Mucosa of rectum (tissue), 2 donors: Measurements from ENCODE around the gene GSS.

ENCODE experiments used
- H3K27ac ChIP-seq, 2 donors: one replicate each; pipeline ENCODE4 v1.7.0; 2013; ENCODE audit warnings: inconsistent platforms in 2 of 2, low read depth in 2 of 2, low read length in 2 of 2
- H3K27me3 ChIP-seq, 2 donors: one replicate each; pipeline ENCODE4 v1.7.0; 2013; ENCODE audit warnings: low read length in 2 of 2; ENCODE audit not compliant: control insufficient read depth in 2 of 2, insufficient read depth in 2 of 2
- H3K36me3 ChIP-seq, 2 donors: one replicate each; pipeline ENCODE4 v1.7.0; 2013; ENCODE audit warnings: low read length in 2 of 2; ENCODE audit not compliant: control insufficient read depth in 2 of 2, insufficient read depth in 2 of 2
- H3K4me1 ChIP-seq, 2 donors: one replicate each; pipeline ENCODE4 v1.7.0; 2013; ENCODE audit warnings: low read length in 2 of 2, mild to moderate bottlenecking in 1 of 2; ENCODE audit not compliant: control insufficient read depth in 2 of 2, insufficient read depth in 2 of 2
- H3K4me3 ChIP-seq, 2 donors: one replicate each; pipeline ENCODE4 v1.7.0; 2013; ENCODE audit warnings: low read length in 2 of 2
- H3K9ac ChIP-seq, 2 donors: one replicate each; pipeline ENCODE4 v1.7.0; 2013; ENCODE audit warnings: low read length in 2 of 2, low read depth in 1 of 2, mild to moderate bottlenecking in 1 of 2
- H3K9me3 ChIP-seq, 2 donors: one replicate each; pipeline ENCODE4 v1.7.0; 2013; ENCODE audit warnings: low read length in 2 of 2; ENCODE audit not compliant: control insufficient read depth in 2 of 2
- donor health status: healthy.
- donor health status: Normal muscosa, but diverticular disease.

The GSS gene

DNA sequence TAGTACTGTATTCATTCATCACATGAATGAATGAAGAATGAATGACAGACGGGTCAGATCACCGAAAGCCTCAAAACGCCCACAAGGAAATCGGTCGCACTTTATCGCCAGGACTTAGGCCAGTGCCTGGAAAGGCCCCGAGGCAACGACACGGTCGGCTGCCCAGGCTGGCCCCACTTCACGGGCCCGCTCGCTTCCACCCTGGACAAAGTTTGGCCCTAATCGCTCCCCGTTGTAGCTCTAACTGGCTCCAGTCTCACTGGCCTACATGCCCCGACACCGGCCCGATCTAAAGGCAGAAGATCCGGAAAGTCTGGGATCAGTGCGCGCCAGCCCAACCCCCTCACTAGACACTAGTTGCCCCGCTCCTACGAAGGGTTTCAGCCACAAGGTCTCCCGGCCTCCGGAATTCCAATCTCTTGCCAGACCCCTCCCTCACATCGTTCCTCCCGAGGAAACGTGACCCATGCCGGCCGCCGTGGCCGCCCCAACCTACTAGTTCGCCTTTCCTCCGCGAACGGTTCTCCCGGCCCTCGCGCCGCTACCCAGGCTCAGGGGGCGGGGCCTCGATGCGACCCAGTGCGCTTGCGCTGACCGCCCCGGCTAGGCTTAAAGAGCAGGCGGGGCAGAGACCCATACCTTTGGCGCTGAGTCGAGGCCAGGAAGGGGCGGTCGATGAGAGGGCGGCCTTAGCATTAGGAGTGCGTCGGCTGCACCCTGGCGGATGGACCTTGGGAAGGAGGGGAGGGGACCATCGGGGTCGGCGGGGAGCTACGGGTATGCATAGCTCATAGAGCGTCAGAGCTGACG is at the start of gene GSS, which contains the start of gene MYH7B:
Gene GSS, minus strand, starts transcription at position 576 of the 810 bp plus-strand sequence. CDS start 3,954 bp downstream, outside the sequence.
Gene MYH7B, plus strand, starts transcription at position 638 of the 810 bp plus-strand sequence. CDS start 22,138 bp downstream, outside the sequence.
- Histone ChIP-seq H3K9ac (peak within 1 kb of the TSS; percentile 95 to 99), H3K4me3 (peak within 1 kb of the TSS; percentile 93 to 94), H3K4me1 (peaks cover 14 to 23% of the 10 kb centered on the region in 2 donors), H3K36me3 (no peaks in the 10 kb centered on the region), H3K27me3 (no peaks in the 10 kb centered on the region), H3K27ac (peak within 1 kb of the TSS; percentile 92 to 95), H3K9me3 (no peaks in the 10 kb centered on the region)

GRCh38 chr20:35004749-35005462 is 49.3 kb upstream of the GSS start:
- Histone ChIP-seq H3K9ac (no peak overlapping the region), H3K27ac (no peak overlapping the region), H3K9me3 (no peaks in the 10 kb centered on the region), H3K27me3 (no peaks in the 10 kb centered on the region), H3K36me3 (peaks cover 93 to 94% of the 10 kb centered on the region in 2 donors), H3K4me3 (no peak overlapping the region), H3K4me1 (no peaks in the 10 kb centered on the region)

- H3K36me3 ChIP-seq: peaks cover 88 to 90% of the 10 kb centered on the region in 2 donors
- no peaks in the 10 kb centered on the region for H3K4me1 ChIP-seq
- H3K27ac ChIP-seq: no peak overlapping the region
- no peaks in the 10 kb centered on the region for H3K9me3 ChIP-seq
- H3K9ac ChIP-seq: no peak overlapping the region
- no peaks in the 10 kb centered on the region for H3K27me3 ChIP-seq
- no peak overlapping the region for H3K4me3 ChIP-seq
These were observed 48.6 kb upstream of the GSS start for GRCh38 chr20:35004051-35004725.

DNA sequence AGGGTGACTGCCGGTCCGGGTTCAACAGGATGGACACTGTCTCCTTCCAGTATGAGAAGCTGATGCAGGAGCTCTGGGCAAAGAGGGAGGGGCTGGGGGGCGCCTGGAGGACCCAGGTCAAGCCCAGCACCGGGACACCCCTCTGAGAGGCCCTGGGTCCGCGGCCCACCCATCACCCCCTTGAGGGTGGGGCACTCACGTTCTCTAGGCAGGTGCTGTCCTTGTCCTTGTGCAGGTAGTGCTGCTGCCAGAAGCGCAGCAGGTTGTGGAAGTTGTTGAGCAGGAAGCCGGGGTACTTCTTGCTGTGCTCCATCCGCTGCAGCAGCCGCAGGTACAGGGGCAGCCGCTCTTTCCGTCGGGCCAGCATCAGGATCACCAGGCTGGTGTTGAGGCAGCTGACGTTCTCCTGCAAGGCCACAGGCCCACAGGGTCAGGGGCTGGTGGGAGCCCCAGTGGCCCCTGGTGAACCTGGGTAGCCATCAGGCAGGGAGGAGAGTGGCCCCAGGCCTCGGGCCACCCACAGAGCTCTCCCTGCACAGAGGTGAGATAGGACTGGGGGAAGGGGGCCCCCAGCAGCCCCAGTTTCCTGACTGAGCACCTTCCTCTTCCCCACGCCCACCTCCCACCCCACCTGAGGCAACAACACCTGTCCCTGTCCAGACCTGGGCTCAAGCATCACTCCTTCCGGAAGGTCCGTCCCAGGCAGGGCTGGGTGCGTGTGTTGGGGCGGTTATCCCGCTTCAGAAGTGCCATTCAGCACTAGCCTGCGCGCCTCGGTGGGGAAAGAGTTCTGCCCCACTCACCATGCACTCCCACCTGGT is 47.8 kb upstream of the GSS start:
- Histone ChIP-seq H3K4me1 (no peaks in the 10 kb centered on the region), H3K9ac (no peak overlapping the region), H3K9me3 (no peaks in the 10 kb centered on the region), H3K4me3 (no peak overlapping the region), H3K27me3 (no peaks in the 10 kb centered on the region), H3K36me3 (peaks cover 84 to 88% of the 10 kb centered on the region in 2 donors), H3K27ac (no peak overlapping the region)

GRCh38 chr20:35002426-35003210 is 47.0 kb upstream of the GSS start:
- Histone ChIP-seq H3K27ac (no peak overlapping the region), H3K36me3 (peaks cover 77 to 86% of the 10 kb centered on the region in 2 donors), H3K9me3 (no peaks in the 10 kb centered on the region), H3K4me3 (no peak overlapping the region), H3K9ac (no peak overlapping the region), H3K4me1 (peaks cover 2% of the 10 kb centered on the region in 2 donors), H3K27me3 (no peaks in the 10 kb centered on the region)

GRCh38 chr20:35001596-35002362 is 46.2 kb upstream of the GSS start:
- Histone ChIP-seq H3K27ac (no peak overlapping the region), H3K36me3 (peaks cover 71 to 77% of the 10 kb centered on the region in 2 donors), H3K4me3 (no peak overlapping the region), H3K27me3 (no peaks in the 10 kb centered on the region), H3K4me1 (peaks cover 5 to 10% of the 10 kb centered on the region in 2 donors), H3K9me3 (no peaks in the 10 kb centered on the region), H3K9ac (no peak overlapping the region)

DNA sequence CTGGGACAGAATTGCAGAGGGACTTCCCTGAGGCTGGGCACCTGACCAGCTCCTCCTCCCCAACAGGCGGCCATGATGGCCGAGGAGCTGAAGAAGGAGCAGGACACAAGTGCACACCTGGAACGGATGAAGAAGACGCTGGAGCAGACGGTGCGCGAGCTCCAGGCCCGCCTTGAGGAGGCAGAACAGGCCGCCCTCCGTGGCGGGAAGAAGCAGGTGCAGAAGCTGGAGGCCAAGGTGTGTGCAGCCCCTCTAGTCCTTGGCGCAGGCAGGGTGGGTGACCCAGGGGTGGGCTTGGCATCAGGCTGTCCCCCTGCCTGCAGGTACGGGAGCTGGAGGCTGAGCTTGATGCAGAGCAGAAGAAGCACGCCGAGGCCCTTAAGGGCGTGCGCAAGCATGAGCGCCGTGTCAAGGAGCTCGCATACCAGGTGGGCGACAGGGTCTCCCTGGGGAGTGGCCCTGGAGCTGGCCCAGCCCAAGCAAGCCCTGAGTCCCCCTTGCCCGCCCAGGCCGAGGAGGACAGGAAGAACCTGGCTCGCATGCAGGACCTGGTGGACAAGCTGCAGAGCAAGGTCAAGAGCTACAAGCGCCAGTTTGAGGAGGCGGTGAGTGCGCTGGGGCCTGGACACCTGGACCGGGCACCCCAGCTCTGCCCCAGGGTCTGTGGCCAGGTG is 45.5 kb upstream of the GSS start:
- no peaks in the 10 kb centered on the region for H3K27me3 ChIP-seq
- peaks cover 69 to 73% of the 10 kb centered on the region in 2 donors for H3K36me3 ChIP-seq
- no peak overlapping the region for H3K27ac ChIP-seq
- H3K4me1 ChIP-seq: peaks cover 5 to 10% of the 10 kb centered on the region in 2 donors
- H3K4me3 ChIP-seq: no peak overlapping the region
- no peak overlapping the region for H3K9ac ChIP-seq
- H3K9me3 ChIP-seq: no peaks in the 10 kb centered on the region

DNA sequence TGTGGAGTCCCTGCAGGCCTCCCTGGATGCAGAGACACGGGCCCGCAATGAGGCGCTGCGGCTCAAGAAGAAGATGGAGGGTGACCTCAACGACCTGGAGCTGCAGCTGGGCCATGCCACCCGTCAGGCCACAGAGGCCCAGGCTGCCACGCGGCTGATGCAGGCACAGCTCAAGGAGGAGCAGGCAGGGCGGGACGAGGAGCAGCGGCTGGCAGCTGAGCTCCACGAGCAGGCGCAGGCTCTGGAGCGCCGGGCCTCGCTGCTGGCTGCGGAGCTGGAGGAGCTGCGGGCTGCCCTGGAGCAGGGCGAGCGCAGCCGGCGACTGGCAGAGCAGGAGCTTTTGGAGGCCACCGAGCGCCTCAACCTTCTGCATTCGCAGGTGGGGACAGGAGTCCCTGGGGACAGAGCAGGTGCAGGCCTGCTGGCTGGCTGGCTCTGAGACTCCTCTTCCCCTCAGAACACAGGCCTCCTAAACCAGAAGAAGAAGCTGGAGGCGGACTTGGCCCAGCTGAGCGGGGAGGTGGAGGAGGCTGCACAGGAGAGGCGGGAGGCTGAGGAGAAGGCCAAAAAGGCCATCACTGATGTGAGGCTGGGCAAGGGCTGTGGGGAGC is 44.8 kb upstream of the GSS start:
- H3K4me3 ChIP-seq: no peak overlapping the region
- H3K4me1 ChIP-seq: peaks cover 5 to 10% of the 10 kb centered on the region in 2 donors
- H3K27me3 ChIP-seq: no peaks in the 10 kb centered on the region
- no peak overlapping the region for H3K9ac ChIP-seq
- no peaks in the 10 kb centered on the region for H3K9me3 ChIP-seq
- no peak overlapping the region for H3K27ac ChIP-seq
- peaks cover 69 to 72% of the 10 kb centered on the region in 2 donors for H3K36me3 ChIP-seq
